HG03354 (cell line): Measurements from ENCODE around the gene PDCD10.

Experiments used
- ATAC-seq: cut with Tn5 transposase; IDR thresholded peaks from one replicate; pipeline ENCODE4 v1.9.1; 2021; ENCODE audit warnings: mild to moderate bottlenecking; ENCODE audit not compliant: unreplicated experiment, poor library complexity, severe bottlenecking

The PDCD10 gene

GRCh38 chr3:167694121-167694520, 40.6 kb downstream of the PDCD10 start:
- ATAC-seq: no peak

DNA sequence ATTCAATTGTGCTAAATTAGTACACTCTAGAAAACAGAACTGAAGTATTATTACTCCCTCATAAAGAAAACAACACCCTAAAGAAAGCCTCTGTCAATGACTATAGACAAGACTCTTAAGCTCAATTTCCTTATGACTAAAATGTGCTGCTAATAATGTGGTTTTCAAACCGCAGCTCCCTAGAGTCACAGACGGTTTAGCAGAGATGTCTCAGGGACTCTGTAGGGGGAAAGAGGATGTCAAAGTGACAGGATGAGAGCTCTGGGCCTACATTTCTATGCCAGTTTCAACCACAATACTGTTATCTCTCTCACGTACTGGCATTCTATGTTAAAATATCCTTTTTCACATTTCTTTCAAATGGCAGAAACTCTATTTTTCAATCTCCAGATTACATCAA, 43.3 kb downstream of the PDCD10 start:
- peak; percentile 100 for ATAC-seq

- ATAC-seq: peak; percentile 91
Observed at GRCh38 chr3:167684388-167684993, 50.2 kb downstream of the PDCD10 start.

- ATAC-seq: no peak
Observed at GRCh38 chr3:167679526-167679925, 55.2 kb downstream of the PDCD10 start.

- no peak for ATAC-seq
Observed at GRCh38 chr3:167675848-167676247, 58.8 kb downstream of the PDCD10 start.

DNA sequence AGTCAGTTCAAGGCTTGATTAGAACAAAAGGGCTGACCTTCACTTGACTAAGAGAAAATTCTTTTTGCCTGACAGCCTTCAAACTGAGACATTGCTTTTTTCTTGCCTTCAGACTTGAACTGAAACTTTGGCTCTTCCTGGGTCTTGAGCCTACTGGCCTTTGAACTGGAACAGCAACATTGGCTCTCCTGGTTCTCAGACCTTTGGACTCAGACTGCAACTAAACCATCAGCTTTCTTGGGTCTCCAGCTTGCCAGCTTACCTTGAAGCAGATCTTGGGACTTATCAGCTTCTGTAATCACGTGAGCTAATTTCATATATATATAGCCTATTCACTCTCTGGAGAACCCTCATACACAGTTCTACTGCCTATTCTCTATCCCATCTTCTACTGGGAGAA, 61.5 kb downstream of the PDCD10 start:
- no peak for ATAC-seq

DNA sequence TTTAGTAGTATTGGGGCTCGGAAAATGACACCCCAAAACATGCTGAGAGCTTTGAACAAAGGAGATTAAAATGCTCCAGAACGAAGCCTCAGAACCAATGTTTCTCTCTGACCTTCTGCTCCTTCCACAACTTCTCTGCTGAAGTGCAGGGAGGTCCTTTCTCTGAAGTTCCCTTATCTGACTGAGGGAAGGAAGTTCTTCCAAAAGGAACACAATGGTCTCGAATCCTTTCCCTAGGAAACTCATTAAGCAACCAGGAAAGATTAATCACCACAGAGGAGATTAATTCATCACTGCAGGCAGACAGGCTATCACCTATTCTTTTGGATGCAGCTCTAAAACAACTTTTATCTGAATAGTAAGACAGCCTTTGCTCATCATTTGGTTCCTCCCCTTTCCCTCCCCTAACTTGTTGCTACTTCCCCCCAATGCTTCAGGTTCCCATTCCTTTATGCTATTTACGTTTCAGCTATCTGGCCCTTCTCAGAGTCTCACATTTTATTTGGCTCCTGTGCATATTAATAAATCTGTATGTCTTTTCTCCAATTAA, 62.7 kb downstream of the PDCD10 start:
- no peak for ATAC-seq

DNA sequence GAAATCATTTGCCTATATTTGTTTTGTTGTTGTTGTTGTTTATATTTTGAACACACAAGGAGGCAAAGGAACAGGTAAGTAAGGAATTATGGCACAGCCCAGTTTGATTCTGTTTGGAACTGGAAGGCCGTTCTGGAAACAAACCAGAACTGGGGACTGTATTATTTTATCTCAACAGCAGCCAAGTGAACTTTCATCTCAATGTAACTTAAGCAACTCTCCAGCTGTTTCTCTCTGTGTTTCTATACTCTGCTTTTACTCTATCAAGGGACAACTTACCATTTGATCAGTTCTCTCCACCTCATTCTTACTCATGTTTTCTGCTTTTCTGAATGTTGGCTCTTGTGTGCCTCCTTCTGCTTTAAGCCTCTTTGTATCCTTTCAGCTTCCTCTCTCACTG, 65.0 kb downstream of the PDCD10 start:
- ATAC-seq: no peak

- ATAC-seq: no peak
Observed at GRCh38 chr3:167668651-167669050, 66.0 kb downstream of the PDCD10 start.

DNA sequence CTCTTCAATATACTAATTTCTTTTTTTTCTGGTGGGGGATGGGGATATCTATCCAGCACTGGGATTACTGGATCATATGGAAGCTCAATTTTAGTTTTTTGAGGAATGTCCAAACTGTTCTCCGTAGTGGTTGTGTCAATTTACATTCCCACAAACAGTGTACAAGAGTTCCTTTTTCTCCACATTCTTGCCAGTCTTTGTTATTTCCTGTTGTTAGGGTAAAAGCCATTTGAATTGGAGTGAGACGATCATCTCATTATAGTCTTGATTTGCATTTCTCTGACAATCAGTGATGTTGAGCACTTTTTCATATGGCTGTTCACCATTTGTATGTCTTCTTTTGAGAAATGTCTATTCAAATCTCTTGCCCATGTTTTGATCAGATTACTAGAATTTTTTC, 68.1 kb downstream of the PDCD10 start:
- no peak for ATAC-seq

GRCh38 chr3:167662919-167663400, 71.7 kb downstream of the PDCD10 start:
- no peak for ATAC-seq

GRCh38 chr3:167657684-167658225, 76.9 kb downstream of the PDCD10 start:
- no peak for ATAC-seq

DNA sequence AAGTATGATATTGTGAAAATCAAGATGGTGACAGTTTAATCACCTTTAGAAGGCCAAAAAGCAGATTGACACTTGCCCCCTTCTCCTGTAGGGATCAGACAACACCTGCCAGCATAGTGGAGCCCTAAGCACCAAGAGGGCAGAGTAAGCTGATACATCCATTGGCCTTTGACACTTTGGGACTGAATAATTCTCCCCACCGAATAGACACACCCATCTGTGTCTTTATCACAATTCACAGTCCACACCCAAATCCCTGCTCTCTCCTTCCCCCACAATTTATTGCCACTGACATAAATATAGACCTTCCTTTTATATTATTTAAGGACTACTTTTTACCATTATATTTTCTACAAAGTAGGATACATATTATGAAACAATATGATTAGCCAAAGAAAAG, 77.9 kb downstream of the PDCD10 start:
- ATAC-seq: no peak

GRCh38 chr3:167653760-167654159, 80.9 kb downstream of the PDCD10 start, which contains the start of gene WDR49:
Gene WDR49 (minus strand): TSS chr3:167653942. CDS start chr3:167653425, 517 bp downstream.
- peak; percentile 55 for ATAC-seq

DNA sequence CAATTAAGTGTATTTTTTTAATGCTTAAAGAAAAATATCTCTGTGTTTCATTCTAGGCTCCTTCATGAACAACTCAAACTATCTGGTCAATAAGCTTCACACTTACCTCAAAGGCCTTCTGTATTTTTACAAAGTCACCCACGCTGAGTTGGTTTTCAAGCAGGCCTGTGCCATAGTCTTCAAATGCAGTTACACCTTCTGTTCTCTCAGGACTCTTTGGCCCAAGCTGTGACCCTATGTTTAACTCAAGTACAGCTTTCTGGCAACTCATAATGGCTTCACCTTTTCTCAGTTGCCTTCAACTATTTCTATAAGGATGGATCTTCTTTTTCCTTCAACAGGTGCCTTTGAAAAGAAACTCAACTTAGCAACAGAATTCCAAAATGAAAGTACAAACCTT, 81.5 kb downstream of the PDCD10 start:
- ATAC-seq: no peak

GRCh38 chr3:167651826-167652225, 82.9 kb downstream of the PDCD10 start:
- ATAC-seq: no peak

GRCh38 chr3:167650459-167650858, 84.2 kb downstream of the PDCD10 start:
- ATAC-seq: no peak

- no peak for ATAC-seq
Observed at GRCh38 chr3:167649746-167650145, 84.9 kb downstream of the PDCD10 start.

GRCh38 chr3:167644611-167645010, 90.1 kb downstream of the PDCD10 start:
- no peak for ATAC-seq
